Measurements from ENCODE around the gene MDP1. TPM values are rescaled to one million over a fixed set of nuclear protein-coding genes. Genes with fewer than 3 reads are reported as not detected.
A peak's percentile ranks its signal among the peaks of the same experiment; 100 is the strongest.
"Not testable (repeated sequence)": the region's sequence is repeated elsewhere in the genome, so short reads cannot be mapped to it uniquely, and the experiment has no call there.

MDP1 gene
- total RNA-seq, 1 donor = 23.2 TPM

DNA sequence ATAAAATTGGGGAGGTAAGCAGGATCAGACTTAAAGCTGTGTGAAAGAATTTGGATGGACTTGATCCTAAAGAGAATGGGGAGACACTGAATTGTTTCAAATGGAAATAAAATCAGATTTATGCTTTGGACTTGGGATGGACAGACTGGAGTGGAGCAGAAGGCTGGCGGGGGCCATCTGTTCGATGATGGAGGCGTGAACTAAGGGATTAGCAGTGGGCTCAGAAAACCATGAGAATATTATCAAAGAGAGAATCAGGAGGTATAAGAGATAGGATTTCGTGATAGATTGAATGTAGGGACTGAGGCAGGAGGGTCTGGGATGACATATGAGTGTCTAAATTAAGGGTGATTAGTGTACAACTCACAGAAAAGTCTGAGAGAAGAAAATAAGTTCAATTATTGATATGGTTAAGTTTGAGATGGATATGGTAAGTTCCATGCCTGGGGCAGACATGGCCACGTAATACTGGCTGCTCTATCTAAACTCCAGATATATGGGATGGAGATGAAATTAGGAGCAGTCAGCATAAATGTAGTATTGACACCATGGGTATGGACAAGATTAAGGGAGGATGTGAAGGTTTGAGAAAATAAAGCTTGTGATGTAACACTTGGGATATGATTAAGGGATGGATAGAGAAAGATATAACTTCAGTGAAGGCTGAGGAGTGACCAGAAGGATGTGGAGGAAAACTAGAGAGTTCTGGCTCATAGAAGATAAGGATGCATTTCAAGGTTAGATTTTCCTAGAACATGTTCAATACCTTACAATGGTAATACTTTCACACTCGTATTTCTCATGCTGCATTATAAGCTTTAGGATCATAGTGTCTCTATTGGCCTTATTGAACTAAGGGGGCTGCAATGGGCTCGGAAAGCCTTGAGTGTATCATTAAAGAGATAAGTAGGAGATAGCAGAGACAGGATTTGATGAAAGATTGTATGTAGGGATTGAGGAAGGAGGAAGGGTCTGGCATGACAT, 11.4 kb downstream of the MDP1 start:
- TF ChIP-seq, protein P1, sequence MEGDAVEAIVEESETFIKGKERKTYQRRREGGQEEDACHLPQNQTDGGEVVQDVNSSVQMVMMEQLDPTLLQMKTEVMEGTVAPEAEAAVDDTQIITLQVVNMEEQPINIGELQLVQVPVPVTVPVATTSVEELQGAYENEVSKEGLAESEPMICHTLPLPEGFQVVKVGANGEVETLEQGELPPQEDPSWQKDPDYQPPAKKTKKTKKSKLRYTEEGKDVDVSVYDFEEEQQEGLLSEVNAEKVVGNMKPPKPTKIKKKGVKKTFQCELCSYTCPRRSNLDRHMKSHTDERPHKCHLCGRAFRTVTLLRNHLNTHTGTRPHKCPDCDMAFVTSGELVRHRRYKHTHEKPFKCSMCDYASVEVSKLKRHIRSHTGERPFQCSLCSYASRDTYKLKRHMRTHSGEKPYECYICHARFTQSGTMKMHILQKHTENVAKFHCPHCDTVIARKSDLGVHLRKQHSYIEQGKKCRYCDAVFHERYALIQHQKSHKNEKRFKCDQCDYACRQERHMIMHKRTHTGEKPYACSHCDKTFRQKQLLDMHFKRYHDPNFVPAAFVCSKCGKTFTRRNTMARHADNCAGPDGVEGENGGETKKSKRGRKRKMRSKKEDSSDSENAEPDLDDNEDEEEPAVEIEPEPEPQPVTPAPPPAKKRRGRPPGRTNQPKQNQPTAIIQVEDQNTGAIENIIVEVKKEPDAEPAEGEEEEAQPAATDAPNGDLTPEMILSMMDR (IDR thresholded peaks at IDR 0.05; ENCODE audit: insufficient read depth, low read length) = no peak
- no peak for DNase-seq (ENCODE audit: low read depth)
- H3K4me3 ChIP-seq (ENCODE audit: low read depth, low read length) = no peak overlapping the region

DNA sequence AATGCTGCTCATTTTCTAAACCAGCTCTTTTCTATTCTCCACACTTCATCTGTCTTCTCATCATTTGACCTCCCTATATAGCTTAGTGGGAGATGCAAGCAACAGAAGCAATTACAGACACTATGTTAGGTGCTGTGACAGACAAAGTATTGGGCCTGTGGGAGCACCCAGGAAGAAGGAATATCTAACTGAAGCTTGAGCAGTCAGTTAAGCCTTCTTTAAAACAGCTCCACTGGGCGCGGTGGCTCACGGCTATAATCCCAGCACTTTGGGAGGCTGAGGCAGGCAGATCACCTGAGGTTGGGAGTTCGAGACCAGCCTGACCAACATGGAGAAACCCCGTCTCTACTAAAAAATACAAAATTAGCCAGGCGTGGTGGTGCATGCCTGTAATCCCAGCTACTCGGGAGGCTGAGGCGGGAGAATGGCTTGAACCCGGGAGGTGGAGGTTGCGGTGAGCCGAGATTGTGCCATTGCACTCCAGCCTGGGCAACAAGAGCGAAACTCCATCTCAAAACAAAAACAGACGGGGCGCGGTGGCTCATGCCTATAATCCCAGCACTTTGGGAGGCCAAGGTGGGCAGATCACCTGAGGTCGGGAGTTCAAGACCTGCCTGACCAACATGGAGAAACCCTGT, 12.5 kb downstream of the MDP1 start:
- not testable (repeated sequence) for H3K4me3 ChIP-seq (ENCODE audit: low read depth, low read length)

DNA sequence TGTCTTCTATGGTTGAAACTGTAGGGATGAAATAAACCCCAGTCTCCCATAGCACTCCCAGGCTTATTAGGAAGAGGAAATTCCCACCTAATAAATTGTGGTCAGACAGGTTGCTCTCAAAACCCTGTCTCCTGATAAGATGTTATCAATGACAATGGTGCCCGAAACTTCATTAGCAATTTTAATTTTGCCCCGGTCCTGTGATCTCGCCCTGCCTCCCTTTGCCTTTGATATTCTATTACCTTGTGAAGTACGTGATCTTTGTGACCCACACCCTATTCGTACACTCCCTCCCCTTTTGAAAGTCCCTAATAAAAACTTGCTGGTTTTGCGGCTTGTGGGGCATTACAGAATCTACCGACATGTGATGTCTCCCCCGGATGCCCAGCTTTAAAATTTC, 13.3 kb downstream of the MDP1 start:
- not testable (repeated sequence) for DNase-seq (ENCODE audit: low read depth); H3K4me3 ChIP-seq (ENCODE audit: low read depth, low read length)

More for the DNA sequence above, 12.5 kb downstream of the MDP1 start:
- DNase-seq (ENCODE audit: low read depth) = not testable (repeated sequence)

DNA sequence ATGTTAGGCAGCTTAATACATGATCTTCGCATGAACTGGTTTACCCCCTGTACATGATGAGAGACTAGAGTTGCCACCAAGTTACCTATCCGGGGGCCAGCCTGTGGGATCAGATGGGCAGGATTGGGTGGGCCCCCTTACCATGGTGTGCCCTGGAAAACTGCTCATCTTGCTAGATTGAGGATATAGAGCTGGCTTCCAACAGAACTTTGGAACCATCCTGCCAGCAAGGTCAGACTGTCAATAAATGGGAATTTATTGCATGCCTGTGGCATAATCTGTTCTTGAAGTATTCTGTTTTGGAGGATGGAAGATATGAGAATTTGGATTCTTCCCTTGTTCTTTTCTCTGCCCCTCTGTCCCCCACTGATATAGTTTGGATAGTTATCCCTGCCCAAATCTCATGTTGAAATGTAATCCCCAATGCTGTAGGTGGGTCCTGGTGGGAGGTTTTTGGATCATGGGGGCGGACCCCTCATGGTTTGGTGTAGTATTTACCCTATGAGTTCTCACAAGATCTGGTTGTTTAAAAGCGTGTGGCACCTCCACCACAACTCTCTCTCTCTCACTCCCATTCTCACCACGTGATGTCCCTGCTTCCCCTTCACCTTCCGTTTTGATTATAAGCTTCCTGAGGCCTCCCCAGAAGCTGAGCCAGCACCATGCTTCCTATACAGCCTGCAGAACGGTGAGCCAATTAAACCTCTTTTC, 16.9 kb downstream of the MDP1 start:
- no peak for DNase-seq (ENCODE audit: low read depth)
- no peak overlapping the region for H3K4me3 ChIP-seq (ENCODE audit: low read depth, low read length)
- TF ChIP-seq, protein P1 (IDR thresholded peaks at IDR 0.05; ENCODE audit: insufficient read depth, low read length) = no peak

DNA sequence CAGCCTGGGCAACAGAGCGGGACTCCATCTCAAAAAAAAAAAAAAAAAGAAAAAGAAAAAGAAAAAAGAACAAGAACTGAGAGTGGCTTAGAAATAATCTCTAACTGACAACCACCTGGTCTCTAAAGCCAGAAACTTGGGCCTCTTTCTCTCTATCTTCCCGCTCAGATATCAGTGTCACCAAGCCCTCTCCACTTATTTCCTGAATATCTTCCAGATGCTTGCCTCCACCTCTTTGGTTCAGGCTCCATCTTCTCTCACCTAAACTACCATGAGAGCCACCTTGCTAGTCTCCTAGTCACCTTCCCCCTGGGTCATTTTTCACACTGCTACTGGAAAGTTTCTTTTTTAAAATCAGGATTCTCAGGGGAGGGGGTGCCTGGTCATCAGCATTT, 18.8 kb downstream of the MDP1 start:
- TF ChIP-seq, protein P1 (IDR thresholded peaks at IDR 0.05; ENCODE audit: insufficient read depth, low read length) = no peak
- no peak for DNase-seq (ENCODE audit: low read depth)
- no peak overlapping the region for H3K4me3 ChIP-seq (ENCODE audit: low read depth, low read length)

GRCh38 chr14:24196071-24197055, 19.5 kb downstream of the MDP1 start:
- peak; percentile 29 for DNase-seq (ENCODE audit: low read depth)
- TF ChIP-seq, protein P1 (IDR thresholded peaks at IDR 0.05; ENCODE audit: insufficient read depth, low read length) = no peak
- peak overlapping the region; percentile 91 for H3K4me3 ChIP-seq (ENCODE audit: low read depth, low read length)
